GM12865 (cell line): Measurements from ENCODE around the gene FAM171A1.
"Not testable (repeated sequence)": the region's sequence is repeated elsewhere in the genome, so short reads cannot be mapped to it uniquely, and the experiment has no call there.

Experiments used
- DNase-seq: peaks from one replicate; pipeline ENCODE4 v3.0.0; 2010; ENCODE audit warnings: low read depth
- H3K4me3 ChIP-seq: 2 replicates; pipeline ENCODE4 v1.5.1; 2011; ENCODE audit warnings: mild to moderate bottlenecking, low read depth, low read length, control low read depth
- CTCF ChIP-seq: IDR thresholded peaks from 2 replicates; pipeline ENCODE4 v1.5.1; 2011; ENCODE audit warnings: low read length, control low read depth, low read depth, inconsistent platforms; ENCODE audit not compliant: insufficient read depth; ENCODE audit errors: missing control alignments

The FAM171A1 gene

GRCh38 chr10:15344876-15345285 lies 26.2 kb downstream of the FAM171A1 start:
- DNase-seq, result no peak
- no peak overlapping the region for H3K4me3 ChIP-seq
- TF ChIP-seq CTCF, result no peak

- DNase-seq, result no peak
- H3K4me3 ChIP-seq, result no peak overlapping the region
- no peak for TF ChIP-seq CTCF
Measured at GRCh38 chr10:15344256-15344875, 26.7 kb downstream of the FAM171A1 start.

GRCh38 chr10:15342970-15343369 lies 28.1 kb downstream of the FAM171A1 start:
- TF ChIP-seq CTCF, result no peak
- DNase-seq, result no peak
- no peak overlapping the region for H3K4me3 ChIP-seq

GRCh38 chr10:15341502-15342128 lies 29.5 kb downstream of the FAM171A1 start:
- no peak for TF ChIP-seq CTCF
- no peak for DNase-seq
- no peak overlapping the region for H3K4me3 ChIP-seq

- TF ChIP-seq CTCF, result no peak
- H3K4me3 ChIP-seq, result no peak overlapping the region
- DNase-seq, result no peak
Measured at GRCh38 chr10:15339892-15340291, 31.2 kb downstream of the FAM171A1 start.

GRCh38 chr10:15337441-15337923 lies 33.6 kb downstream of the FAM171A1 start:
- H3K4me3 ChIP-seq, DNase-seq: not testable (repeated sequence)

- no peak for TF ChIP-seq CTCF
Measured at GRCh38 chr10:15336211-15336610, 34.9 kb downstream of the FAM171A1 start.

More at GRCh38 chr10:15336211-15336610, 34.9 kb downstream of the FAM171A1 start:
- no peak overlapping the region for H3K4me3 ChIP-seq
- no peak for DNase-seq
